HG03095 (cell line): Measurements from ENCODE around the gene PXN.
A peak's percentile ranks its signal among the peaks of the same experiment; 100 is the strongest.
"Not testable (repeated sequence)": the region's sequence is repeated elsewhere in the genome, so short reads cannot be mapped to it uniquely, and the experiment has no call there.

Experiments
- ATAC-seq: cut with Tn5 transposase; IDR thresholded peaks from one replicate; pipeline ENCODE4 v1.9.1; 2021; ENCODE audit warnings: moderate library complexity; ENCODE audit not compliant: unreplicated experiment

PXN gene

DNA sequence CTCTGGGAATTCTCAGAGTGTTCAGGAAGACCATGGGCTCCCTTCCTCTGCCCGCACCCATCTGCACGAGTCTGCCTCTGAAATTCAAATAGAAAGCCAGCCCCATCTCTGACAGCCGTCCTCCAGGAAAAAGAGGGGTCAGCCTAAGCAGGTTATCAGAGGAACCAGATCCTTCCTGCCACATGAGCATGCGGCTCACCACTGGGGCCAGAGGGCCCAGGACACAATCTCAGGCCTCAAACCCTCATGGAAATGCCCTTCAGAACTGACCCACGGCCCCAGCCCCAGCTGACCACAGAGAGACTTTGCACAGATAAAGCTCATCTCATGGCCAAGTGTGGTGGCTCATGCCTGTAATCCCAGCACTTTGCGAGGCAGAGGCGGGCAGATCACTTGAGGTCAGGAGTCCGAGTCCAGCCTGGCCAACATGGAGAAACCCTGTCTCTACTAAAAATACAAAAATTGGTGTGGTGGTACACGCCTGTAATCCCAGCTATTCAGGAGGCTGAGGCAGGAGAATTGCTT is 23.2 kb downstream of the PXN start:
- ATAC-seq = no peak

DNA sequence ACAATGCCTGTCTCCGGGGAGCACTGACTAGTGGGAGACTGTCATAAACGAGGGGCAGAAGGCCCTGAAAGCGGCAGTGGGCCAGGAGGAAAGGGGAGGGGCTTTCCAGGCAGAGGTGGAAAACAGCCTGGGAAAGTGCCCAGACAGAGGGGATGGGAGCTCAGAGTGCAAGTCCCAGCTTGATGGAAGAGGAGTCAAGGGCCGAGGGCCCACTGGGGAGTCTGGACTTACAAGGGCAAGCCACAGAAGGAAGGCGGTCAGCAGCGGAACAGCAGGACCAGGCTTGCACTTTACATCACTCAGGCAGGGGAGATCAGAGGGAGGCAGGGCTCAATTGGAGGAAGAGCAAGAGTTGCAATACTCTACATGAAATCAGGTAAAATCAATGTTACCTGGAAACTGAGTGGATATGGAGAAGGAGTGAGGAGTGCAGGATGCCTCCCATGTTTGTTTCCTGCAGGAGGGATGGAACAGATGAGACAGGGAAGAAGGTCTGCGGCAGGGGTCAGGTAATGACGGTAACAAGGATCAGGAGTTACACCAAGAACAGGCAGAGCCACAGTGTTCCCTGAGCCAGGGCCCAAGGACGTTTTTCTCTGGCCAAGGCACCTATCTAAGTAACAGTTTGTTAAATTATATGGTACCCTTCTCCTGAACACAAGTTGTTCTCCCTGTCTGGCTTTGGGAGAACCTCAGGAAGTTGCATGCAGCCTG is 23.8 kb downstream of the PXN start:
- ATAC-seq = no peak

DNA sequence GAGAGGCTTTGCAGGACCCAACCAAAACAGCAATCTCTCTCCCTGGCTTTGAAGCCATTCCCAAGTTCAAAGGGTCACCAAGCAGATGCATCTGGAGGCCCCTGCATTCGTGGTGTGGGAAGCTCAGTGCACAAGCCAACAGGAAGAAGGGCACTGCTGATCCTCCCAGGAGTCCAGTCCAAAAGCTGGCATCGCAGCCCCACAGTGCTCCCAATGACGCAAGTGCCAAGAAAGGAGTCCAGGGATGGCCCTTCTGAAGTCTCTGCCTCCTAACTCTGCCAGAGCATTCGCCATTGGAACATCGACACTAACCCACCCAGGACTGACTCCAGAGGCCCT is 25.1 kb downstream of the PXN start:
- ATAC-seq = no peak

DNA sequence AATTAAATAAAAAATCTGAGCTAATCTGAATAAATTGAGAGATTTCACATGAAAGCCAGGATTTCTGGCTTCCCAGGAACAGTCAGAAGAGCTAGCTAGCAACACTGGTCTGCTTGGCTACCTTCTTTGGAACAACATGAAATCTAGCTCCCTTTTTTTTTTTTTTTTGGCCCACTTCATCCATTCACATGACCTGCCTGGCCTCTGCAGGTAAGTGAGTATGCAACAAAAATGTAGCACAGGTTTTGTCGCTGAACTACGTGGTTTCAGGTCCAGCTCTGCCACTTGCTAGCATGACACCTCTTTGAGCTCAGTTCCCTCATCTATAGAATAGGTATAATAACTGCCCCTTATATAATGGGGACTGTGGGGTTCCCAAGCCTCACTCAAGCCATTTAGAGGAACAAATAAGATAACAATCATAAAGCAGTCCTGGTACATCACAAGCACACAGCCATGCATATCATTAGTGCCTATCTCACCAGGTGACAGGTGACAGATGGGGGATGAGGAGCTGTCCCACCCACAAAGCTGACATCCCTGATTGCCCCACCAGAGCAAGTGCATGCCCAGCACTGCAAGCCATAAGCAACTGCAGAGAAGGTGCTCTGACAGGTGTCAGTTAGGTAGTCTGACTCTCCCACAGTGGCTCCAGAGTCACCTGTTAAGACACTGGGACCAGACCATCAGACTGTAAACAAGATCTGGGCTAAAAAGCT is 25.6 kb downstream of the PXN start:
- no peak for ATAC-seq

DNA sequence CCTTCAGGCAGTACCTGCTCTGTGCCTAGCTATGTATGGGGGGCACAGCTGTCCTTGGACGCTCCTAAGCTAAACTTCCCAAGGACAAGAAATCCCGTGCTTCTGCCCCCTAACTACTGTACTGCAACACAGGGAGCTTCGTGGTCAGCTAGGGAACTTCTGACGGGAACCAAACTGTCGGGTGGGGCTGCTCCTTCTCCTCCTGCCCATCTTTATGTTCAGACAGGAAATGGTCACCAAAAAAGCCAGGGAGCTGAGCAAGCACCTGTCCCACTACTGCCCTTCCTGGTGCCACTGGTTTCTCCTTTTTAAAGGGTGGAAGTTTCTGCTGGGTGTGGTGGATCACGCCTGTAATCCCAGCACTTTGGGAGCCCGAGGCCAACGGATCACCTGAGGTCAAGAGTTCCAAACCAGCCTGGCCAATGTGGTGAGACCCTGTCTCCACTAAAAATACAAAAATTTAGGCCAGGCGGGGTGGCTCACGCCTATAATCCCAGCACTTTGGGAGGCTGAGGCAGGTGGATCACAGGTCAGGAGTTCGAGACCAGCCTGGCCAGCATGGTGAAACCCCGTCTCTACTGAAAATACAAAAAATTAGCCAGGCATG is 26.6 kb downstream of the PXN start:
- ATAC-seq = no peak

DNA sequence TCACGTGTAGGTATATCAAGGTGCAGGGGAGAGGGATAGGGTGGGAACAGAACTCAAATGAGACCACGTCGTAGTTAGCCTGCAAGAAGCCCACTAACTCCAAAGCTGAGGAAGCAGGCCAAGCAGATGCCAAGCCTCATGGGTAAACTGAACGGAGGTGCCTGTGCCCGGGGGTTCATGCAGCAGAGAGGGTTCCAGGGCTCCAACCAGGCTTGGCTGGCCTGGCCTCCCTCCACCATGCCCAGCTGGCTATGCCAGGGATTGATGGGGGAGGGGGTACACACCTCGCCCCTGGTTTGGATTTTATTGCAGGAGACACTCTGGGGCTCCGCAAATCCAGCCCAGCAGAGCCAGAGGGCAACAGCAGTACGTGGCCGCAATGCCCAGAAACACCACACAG is 27.3 kb downstream of the PXN start:
- no peak for ATAC-seq

DNA sequence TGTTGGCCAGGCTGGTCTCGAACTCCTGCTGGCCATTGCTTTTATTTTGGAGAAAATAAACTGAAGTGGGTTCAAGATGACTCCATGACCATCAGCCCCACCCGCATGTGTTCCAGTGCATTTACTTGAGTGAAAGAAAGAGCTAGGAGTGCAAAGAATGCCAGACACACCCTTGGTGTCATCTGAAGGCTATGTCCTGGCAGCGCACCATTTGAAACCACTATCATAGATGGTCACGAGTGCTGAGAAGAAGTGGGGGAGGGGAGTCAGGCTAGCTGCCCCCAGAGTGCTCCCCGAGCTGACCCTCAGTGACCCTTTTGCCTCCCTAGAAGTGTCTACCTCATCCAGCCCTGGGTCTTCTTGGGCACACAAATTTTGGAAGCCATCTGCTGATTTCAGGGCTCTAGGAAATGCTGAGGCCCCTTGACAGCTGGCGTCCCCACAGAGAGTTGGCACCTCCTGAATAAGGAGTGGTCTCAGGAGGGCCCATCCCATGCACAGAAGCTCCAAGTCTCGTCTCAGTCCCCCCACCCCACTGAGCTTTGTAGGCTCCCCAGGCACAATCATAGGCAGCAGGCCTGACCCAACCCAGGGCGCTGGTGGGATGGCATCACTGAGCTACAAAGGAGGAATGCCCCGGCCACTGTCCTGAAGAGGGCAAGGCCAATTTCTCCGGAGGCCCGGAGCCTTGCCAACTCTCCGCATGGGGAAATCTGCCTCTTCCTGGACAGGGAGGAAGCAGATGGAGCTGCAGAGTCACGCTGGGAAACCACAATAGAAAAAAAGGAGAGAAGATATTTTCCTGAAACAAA is 28.0 kb downstream of the PXN start:
- no peak for ATAC-seq

DNA sequence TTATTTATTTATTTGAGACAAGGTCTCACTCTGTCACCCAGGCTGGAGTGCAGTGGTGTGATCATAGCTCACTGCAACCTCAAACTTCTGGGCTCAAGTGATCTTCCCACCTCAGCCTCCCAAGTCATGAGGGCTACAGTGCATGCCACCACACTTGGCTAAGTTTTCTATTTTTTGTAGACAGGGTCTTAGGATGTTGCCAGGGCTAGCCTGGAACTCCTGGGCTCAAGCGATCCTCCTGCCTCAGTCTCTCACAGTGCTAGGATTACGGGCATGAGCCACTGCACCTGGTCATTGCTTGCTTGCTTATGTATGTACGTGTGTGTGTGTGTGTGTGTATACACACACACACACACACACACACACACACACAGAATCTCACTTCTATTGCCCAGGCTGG is 28.7 kb downstream of the PXN start:
- ATAC-seq = not testable (repeated sequence)

DNA sequence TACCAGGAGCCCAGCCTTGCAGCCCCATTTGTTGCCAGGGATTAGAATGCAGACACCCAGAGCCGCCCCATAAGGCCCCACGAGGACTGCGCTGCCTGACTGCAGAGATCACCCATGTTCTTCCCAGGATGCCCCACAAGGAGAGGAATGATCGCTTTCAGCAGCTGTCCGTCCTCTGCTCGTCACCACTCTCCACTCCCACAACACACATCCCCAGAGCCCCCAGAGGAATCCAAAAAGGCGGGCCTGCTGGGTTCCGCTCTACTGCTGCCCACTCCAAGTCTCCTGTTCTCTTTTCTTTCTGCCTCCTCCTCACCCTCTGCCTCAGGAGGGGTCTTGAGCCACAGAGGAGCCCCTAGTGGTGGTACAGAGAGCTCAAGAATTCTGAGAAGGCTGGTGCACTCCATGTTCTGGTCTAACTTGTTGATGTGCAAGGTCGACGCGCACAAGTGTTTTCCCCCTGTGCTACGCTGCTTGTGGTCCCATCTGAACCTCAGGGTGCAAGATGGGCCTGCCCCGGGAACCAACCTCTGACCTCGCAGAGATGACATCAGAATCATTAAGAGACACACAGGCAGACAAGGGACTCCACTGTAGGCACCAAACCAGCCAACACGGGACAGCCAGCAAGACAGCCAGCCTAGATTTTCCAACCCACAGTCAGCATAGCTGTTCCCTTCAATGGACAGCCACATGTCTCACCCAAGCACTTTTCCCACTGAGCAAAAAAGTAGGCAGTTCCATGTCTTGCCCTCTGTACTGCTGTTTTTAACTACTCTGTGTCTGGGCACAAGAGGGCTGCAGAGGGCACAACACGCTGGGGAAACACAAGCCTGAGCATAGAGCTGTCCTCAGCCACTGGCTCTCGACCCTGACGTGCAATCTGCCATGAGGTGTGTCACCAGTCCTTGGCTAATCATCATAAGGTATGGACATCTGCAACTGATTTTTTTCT is 29.9 kb downstream of the PXN start:
- ATAC-seq = no peak

DNA sequence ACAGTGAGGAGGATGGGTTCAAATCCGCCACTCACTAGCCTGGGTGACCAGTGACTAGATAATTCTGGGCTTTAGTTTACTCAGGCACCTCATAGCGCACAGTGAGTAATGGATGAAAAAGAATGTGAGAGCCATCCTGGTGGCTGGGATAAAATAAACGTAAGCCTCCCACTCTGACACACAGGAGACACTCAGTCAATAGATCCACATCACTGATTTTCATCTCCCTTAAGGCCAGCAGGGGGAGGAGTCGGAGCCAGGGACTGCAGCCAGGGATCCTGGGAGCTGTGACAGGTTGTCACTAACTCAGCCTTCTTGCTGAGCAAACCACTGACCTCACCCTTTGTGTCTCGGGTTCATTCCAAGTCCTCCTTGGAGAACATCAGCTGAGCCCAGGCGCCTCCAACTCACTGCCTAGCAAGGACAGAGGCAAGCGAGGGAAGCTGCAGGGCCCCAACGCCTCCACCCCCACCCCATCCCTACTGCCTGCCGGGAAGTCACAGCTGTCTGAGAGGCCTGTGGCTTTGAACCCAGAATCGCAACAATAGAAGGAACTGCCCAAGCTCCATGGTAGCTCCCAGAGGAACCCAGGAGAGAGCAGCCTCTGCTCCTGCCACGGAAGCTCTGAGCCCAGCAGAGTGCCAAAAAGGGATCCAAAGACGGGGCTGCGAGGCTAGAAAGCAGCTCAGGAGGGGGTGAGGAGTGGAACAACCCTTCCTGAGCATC is 30.7 kb downstream of the PXN start:
- no peak for ATAC-seq

DNA sequence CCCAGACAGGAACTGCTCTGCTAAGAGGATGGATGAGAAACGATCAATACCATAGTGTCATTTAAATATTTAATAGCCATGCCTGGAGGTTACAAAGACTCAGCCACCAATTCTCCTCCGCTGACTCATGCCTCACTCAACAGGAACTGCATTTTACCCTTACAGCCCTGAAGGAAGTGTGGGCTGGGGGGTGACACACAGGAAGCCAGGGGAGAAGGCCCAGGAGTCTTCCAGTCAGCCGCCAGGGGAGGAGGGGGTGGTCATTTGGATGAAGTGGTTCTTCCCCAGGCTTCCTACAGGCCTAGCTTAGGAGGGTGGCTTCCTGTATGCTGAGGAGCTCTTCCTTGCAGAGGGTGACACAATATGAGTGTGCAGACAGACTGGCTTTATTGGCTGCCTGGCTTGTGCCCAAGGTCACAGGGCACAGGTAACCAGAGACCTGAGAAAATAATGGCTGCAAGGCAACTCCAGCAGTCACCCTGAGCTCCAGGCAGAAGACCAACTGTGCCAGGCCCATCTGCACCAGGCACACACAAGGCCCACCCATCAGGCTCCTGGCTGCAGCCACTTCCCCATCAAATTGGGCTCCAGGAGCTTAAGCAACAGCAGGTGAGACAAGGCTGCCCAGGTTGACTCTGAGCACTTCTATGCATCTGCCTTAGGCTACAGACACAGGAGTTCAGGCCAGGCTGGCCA is 34.1 kb downstream of the PXN start:
- no peak for ATAC-seq

DNA sequence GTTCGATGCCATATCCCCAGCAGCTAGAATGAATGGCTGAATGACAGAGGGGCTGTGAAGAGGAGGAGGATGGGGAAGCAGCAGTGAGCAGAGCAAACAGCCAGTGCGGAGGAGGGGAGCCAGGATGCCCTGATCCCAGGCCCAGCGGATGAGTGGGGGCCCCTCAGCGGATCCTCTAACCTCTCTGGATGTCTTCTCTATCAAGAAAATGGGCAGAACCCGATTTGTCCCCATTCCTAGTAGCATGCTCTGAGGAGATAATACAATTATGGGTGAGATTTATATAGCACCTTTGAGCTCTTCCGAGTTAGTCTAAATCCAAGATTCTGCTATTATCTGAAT is 34.6 kb downstream of the PXN start:
- no peak for ATAC-seq

DNA sequence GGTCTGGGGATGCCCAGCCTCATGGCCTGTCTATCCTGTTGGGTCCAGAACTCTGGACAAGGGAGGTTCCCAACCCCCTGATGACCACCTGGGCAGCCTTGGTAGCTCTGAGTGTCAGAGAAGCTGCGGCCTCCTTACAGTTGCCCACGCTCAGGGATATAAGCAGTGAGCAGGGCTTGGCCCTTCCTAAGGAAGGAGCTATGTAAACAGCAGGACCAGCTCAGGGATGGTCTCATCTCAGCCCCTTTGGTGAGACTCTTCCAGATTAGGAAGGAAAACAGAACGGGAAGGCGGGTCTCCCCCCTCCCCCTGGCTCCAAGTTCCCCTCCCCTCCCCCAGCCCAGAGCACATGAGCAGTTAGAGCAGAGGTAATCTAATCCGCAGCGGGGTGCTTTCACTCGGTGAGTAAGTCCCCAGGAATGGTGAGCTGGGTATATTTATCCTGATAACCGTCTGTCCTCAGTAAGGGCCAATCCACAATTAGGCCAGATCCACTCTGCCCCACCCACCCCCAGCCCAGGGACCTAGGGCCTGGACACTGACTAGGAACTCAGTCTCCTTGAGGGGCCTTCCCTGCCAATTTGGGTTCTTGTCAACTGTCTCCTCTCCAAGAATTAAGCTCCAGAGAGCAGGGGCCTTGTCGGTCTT is 35.1 kb downstream of the PXN start:
- ATAC-seq = no peak

DNA sequence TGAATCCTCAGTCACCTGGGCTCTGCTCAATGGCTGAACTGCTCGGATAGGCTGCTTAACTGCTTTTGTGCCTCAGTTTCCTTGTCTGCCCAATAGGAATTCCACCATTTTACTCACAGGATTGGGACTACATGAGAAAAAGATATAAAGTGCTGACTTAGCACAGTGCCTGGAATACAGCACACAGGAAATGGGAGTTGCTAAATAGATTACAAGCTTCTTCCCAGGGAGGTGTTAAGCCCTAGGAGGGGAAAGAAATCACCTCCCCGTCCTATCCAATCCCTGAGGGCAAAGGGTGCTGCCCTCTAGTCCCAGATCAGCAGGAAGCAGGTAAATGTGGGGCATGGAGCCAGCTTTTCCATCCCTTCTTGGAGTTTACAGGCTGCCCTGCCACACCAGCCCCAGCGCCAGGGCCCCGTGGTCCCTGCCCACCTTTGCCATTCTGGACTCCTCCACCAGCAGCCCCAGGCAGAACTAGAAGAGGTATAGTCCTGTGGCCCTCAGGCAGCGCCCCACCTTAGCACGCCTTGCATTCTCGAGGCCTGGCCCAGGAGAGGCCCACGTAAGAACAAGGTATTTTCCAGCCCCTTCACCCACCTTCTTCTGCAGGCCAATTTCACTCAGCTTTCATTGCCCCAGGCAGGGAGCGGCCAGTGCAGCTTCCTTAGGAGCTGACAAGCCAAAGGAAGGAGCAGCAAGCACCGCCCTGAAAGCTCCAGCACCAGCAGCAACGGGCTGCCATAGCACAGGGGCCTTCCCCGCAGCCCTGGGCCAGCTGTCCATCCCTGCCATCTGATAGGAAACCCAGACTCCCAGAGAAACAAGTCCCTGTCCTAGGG is 35.8 kb downstream of the PXN start:
- no peak for ATAC-seq

DNA sequence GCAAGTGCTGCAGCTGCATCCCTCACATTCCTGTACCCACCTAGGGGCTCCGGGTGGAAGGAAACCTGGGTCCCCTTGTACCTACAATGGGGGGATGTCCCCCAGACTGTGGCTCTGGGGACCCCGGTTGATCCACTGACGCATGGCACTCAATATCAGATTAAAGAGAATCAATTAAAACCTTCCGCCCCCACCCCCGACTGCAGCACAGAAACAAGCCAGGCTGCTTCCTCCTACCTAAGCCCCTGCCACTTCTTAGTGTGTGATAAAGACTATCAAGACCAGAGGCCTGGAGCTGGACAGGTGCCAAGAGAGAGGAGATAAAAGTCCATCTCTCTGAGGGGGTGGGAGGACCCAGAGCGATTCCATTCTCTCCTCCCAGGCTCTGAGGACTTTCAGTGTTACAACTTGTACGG is 36.5 kb downstream of the PXN start:
- no peak for ATAC-seq

DNA sequence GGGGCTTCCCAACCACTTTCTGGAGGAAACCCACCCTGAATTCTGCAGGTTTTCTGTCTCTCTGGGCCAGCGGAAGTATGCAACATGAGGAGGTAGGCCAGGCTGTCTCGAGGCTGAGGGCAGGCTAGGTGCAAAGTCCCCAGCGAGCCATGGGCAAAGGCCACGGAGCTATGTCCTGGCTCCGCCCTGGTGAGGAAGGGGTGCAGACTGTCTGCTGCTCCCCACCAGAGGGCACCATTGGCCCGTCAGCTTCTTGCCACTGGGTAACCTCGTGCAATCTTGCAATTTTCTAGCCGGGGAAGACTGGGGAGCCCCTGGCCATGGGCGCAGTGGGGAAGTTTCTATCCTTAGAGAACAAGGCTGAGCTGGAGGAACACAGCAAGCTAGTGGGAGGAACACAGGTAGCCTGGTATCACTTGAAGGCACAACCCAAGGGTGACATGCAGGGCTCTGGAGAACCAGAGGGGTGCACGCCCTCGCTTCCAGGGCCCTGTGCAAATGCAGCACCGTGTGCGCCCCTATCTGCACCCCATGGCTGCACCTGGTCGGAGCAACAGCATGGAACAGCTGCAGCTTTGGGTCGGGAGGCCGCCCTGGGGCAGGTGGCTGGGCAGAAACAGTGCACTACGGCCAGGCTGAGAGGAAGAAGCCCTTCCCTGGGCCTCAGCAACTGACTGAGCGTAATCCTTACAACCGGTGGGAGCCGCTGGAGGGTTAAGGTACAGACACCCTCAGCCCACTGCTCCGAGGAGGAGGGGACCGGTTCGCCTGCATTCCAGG is 37.0 kb downstream of the PXN start:
- ATAC-seq = peak; percentile 56

DNA sequence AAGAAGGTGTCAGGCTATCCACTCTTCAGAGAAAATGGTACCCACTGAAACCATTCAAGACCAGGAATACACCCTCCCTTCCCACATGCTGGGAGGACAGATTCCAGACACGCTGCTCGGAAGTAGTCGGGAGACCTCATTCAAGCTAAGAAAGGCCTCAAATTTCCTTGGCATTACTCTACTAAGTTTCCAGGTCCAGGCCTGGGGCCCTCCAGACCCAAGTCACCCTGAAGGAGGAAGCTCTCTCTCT is 37.6 kb downstream of the PXN start:
- no peak for ATAC-seq
